HEK293T (cell line): ENCODE data around the gene STRN3.
"Not testable (repeated sequence)": the region's sequence is repeated elsewhere in the genome, so short reads cannot be mapped to it uniquely, and the experiment has no call there.

Experiments
- CTCF ChIA-PET: fragments of 350-600 bp; formaldehyde crosslinking; extraction: SDS; loops from one replicate; lab custom pipeline; 2021; ENCODE audit warnings: antibody characterized with exemption, inconsistent platforms; lab: Yijun Ruan, JAX
- POLR2A ChIA-PET: fragments of 350-600 bp; formaldehyde crosslinking; extraction: SDS; loops from one replicate; lab custom pipeline; 2020; ENCODE audit warnings: antibody characterized with exemption, inconsistent platforms; lab: Yijun Ruan, JAX
- DNase-seq: peaks from one replicate; pipeline ENCODE4 v3.0.0; 2012; ENCODE audit warnings: mixed read lengths; ENCODE audit errors: extremely low spot score
- ARNT ChIP-seq: fragments of 450-650 bp; IDR thresholded peaks from 2 replicates; pipeline ENCODE4 v1.6.1; 2017; ENCODE audit warnings: mild to moderate bottlenecking
- BHLHE40 ChIP-seq: fragments of 450-650 bp; IDR thresholded peaks from 2 replicates; pipeline ENCODE4 v1.6.1; 2016; ENCODE audit warnings: mild to moderate bottlenecking, moderate library complexity, borderline replicate concordance
- CTBP1 ChIP-seq: fragments of 450-650 bp; IDR thresholded peaks from 2 replicates; pipeline ENCODE4 v1.6.1; 2016; ENCODE audit warnings: borderline replicate concordance
- ELF4 ChIP-seq: fragments of 450-650 bp; IDR thresholded peaks from 2 replicates; pipeline ENCODE4 v1.6.1; 2017; ENCODE audit warnings: antibody characterized with exemption
- FOXA1 ChIP-seq: fragments of 450-650 bp; IDR thresholded peaks from 2 replicates; pipeline ENCODE4 v1.6.1; 2016; ENCODE audit warnings: mild to moderate bottlenecking
- FOXK2 ChIP-seq: fragments of 450-650 bp; IDR thresholded peaks from 2 replicates; pipeline ENCODE4 v1.6.1; 2016; ENCODE audit warnings: mild to moderate bottlenecking
- FOXM1 ChIP-seq: fragments of 450-650 bp; IDR thresholded peaks from 2 replicates; pipeline ENCODE4 v1.6.1; 2017; ENCODE audit warnings: mild to moderate bottlenecking, borderline replicate concordance
- HDGF ChIP-seq: fragments of 450-650 bp; IDR thresholded peaks from 2 replicates; pipeline ENCODE4 v1.6.1; 2017; ENCODE audit warnings: antibody characterized with exemption, borderline replicate concordance
- L3MBTL2 ChIP-seq: fragments of 450-650 bp; conservative IDR thresholded peaks from 2 replicates; pipeline ENCODE4 v1.6.1; 2016; ENCODE audit warnings: mild to moderate bottlenecking
- LEF1 ChIP-seq: fragments of 450-650 bp; IDR thresholded peaks from 2 replicates; pipeline ENCODE4 v1.6.1; 2017; ENCODE audit warnings: mild to moderate bottlenecking, borderline replicate concordance
- NFRKB ChIP-seq: fragments of 450-650 bp; IDR thresholded peaks from 2 replicates; pipeline ENCODE4 v1.6.1; 2016; ENCODE audit warnings: mild to moderate bottlenecking, moderate library complexity
- PKNOX1 ChIP-seq: fragments of 450-650 bp; IDR thresholded peaks from 2 replicates; pipeline ENCODE4 v1.6.1; 2016
- SP1 ChIP-seq: fragments of 450-650 bp; IDR thresholded peaks from 2 replicates; pipeline ENCODE4 v1.6.1; 2017
- SUZ12 ChIP-seq: fragments of 450-650 bp; IDR thresholded peaks from 2 replicates; pipeline ENCODE4 v1.6.1; 2016; ENCODE audit warnings: mild to moderate bottlenecking
- TARDBP ChIP-seq: fragments of 450-650 bp; IDR thresholded peaks from 2 replicates; pipeline ENCODE4 v1.6.1; 2016
- ZNF384 ChIP-seq: fragments of 450-650 bp; IDR thresholded peaks from 2 replicates; pipeline ENCODE4 v1.6.1; 2016

The STRN3 gene

GRCh38 chr14:31060253-31060875, 34.2 kb upstream of the STRN3 start:
- TF ChIP-seq HDGF = no peak
- no peak for TF ChIP-seq FOXM1
- ChIA-PET CTCF (interaction anchor here (0.6 kb wide), 1 partner anchor 34 kb away, joined by 3 read pairs; no protein-coding TSS in a partner anchor), POLR2A (interaction anchor here (1.8 kb wide), 1 partner anchor 34 kb away, joined by 7 read pairs; the partner anchor contains the start of genes AP4S1 and STRN3)
- no peak for DNase-seq

GRCh38 chr14:31059152-31059924, 33.2 kb upstream of the STRN3 start:
- DNase-seq = peak; percentile 12
- TF ChIP-seq BHLHE40 (no peak), PKNOX1 (no peak)
- POLR2A ChIA-PET = interaction anchor here (1.8 kb wide), 1 partner anchor 33 kb away, joined by 7 read pairs; the partner anchor contains the start of genes AP4S1 and STRN3
- CTCF ChIA-PET = no interaction called here

DNA sequence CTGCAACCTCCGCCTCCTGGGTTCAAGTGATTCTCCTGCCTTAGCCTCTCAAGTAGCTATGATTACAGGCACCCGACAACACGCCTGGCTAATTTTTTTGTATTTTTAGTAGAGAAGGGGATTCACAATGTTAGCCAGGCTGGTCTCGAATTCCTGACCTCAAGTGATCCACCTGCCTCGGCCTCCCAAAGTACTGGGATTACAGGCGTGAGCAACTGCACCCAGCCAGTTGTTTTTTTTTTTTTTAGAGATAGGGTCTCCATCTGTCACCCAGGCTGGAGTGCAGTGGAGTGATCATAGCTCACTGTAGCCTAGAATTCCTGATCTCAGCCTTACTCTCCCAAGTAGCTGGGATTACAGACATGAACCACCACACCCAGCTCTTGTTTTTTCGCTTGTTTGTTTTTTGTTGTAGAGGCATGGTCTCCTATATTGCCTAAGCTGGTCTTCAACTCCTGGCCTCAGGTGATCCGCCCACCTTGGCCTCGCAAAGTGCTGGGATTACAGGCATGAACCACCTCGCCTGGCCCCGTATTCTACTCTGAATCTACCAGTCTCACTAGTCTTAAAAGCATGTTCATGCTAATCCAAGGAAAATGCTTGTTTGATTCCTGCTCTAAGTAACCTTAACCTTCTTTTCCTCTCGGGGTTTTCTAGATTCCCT, 31.7 kb upstream of the STRN3 start:
- TF ChIP-seq L3MBTL2 (no peak), SUZ12 (no peak), FOXA1 (no peak), FOXK2 (no peak), TARDBP (no peak), CTBP1 (no peak), ARNT (no peak), SP1 (no peak), BHLHE40 (no peak)
- POLR2A ChIA-PET = interaction anchor here (1.7 kb wide), 1 partner anchor 32 kb away, joined by 9 read pairs; the partner anchor contains the start of genes AP4S1 and STRN3
- CTCF ChIA-PET = interaction anchor here (0.6 to 1.5 kb wide), 2 partner anchors 76 to 151 kb away, joined by 3 read pairs; no protein-coding TSS in a partner anchor
- DNase-seq = no peak

DNA sequence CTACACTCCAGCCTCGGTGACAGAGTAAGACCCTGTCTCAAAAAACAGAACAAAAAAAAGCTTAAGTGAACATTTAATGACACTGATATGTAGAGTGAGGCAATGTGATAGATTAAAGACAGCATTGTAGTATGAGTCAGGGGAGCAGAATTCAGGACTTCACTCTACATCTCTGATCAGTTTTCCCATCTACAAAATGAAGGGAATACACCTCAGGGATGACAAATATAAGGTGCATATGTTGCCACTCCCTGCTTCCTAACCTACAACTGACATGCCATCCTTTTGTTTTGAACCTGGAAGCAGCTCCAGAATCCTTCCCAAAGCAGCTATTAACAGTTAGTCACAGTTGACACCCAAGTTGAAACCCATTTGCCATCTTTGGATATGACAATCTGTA, 30.9 kb upstream of the STRN3 start:
- ChIA-PET POLR2A (interaction anchor here (1.7 kb wide), 1 partner anchor 31 kb away, joined by 9 read pairs; the partner anchor contains the start of genes AP4S1 and STRN3), CTCF (interaction anchor here (0.8 to 1.5 kb wide), 2 partner anchors 13 to 75 kb away, joined by 3 to 11 read pairs; no protein-coding TSS in a partner anchor)
- no peak for TF ChIP-seq LEF1
- no peak for TF ChIP-seq FOXA1
- DNase-seq = no peak

DNA sequence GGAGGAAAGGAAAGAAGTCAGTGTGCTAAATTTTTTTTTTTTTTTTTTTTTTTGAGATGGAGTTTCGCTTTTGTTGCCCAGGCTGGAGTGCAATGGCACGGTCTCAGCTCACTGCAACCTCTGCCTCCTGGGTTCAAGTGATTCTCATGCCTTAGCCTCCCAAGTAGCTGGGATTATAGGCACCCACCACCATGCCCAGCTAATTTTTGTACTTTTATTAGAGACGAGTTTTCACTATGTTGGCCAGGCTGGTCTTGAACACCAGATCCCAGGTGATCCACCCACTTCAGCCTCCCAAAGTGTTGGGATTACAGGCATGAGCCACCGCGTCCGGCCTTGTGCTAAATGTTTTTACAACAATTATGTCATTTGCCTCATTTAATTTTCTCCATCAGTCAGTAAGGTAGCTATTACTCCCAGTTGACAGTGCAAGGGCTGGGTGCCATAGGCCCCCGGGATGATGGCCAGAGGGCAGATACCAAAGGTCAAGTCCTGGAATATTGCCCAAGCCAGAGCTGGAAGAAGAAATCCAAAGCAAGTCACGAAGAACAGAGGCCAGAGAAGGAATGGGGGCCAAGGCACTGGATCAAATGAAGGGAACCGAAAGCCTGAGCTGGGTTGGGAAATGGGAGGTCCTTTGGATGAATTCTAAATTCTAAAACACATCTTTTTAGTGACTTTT, 26.9 kb upstream of the STRN3 start:
- POLR2A ChIA-PET = not testable (repeated sequence)
- CTCF ChIA-PET = interaction anchor here (1.0 kb wide), 2 partner anchors 9 to 17 kb away, joined by 3 to 5 read pairs; no protein-coding TSS in a partner anchor

GRCh38 chr14:31051511-31051910, 25.3 kb upstream of the STRN3 start:
- ChIA-PET POLR2A (no interaction called here), CTCF (no interaction called here)
- DNase-seq = no peak
- TF ChIP-seq LEF1 (no peak), L3MBTL2 (no peak), FOXA1 (no peak), SUZ12 (no peak), BHLHE40 (no peak)

More for the DNA sequence above, 26.9 kb upstream of the STRN3 start:
- not testable (repeated sequence) for DNase-seq

GRCh38 chr14:31051023-31051422, 24.8 kb upstream of the STRN3 start:
- DNase-seq = no peak
- POLR2A ChIA-PET = no interaction called here
- CTCF ChIA-PET = no interaction called here
- TF ChIP-seq PKNOX1 = no peak

DNA sequence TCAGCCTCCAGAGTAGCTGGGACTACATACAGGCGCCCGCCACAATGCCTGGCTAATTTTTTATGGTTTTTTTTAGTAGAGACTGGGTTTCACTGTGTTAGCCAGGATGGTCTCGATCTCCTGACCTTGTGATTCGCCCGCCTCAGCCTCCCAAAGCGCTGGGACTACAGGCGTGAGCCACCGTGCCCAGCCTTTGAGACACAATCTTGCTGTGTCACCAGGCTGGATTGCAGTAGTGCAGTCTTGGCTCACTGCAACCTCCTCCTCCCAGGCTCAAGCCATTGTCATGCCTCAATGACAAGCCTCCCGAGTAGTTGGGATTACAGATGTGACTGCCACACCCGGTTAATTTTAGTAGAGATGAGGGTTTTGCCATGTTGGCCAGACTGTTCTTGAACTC, 21.3 kb upstream of the STRN3 start:
- no peak for DNase-seq
- POLR2A ChIA-PET = no interaction called here
- TF ChIP-seq TARDBP = no peak
- no peak for TF ChIP-seq ZNF384
- TF ChIP-seq ARNT = no peak
- no peak for TF ChIP-seq SP1
- TF ChIP-seq FOXK2 = no peak
- TF ChIP-seq L3MBTL2 = no peak
- no peak for TF ChIP-seq CTBP1
- TF ChIP-seq SUZ12 = no peak
- no peak for TF ChIP-seq ELF4
- no peak for TF ChIP-seq NFRKB
- no peak for TF ChIP-seq HDGF
- TF ChIP-seq FOXM1 = no peak
- CTCF ChIA-PET = no interaction called here
